ENCODE measurements around the gene PTPN23. TPM values are rescaled to one million over a fixed set of nuclear protein-coding genes. Genes with fewer than 3 reads are reported as not detected.
A peak's percentile ranks its signal among the peaks of the same experiment; 100 is the strongest.

The PTPN23 gene
- total and polyA plus RNA-seq, 4 donors, result 20.4 to 52.3 (median 24.2) TPM

DNA sequence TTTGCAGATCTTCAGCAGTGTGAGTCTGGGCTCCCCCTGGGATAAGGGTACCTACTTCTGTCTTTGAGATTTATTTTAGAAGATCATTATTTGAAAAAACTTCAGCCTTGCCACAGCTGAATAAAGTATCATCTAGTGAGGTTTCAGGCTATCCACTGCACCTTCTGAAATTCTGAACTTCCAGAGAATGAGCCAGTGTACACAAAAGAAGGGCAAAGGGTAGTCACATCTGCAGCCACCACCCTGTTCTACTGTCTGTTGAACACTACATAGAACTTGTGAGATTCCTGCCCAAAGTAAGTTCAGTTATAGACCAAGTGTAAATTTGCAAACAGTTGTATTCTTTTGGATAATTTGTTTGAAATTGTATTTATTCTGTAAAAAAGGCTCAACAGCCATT lies 38.0 kb upstream of the PTPN23 start:
- DNase-seq, result no peak
- no peaks in the 10 kb centered on the region for H3K9me3 ChIP-seq (ENCODE audit: control insufficient read depth in 4 of 4, insufficient read depth in 3 of 4, low read length in 3 of 4)
- no peaks in the 10 kb centered on the region for H3K27me3 ChIP-seq (ENCODE audit: control insufficient read depth in 3 of 3, insufficient read depth in 3 of 3, low read length in 2 of 3)
- no peak overlapping the region for H3K27ac ChIP-seq (ENCODE audit: low read depth in 1 of 2, low read length in 1 of 2)
- peaks cover 0 to 2% (median 0%) of the 10 kb centered on the region in 5 donors for H3K4me1 ChIP-seq (ENCODE audit: control insufficient read depth in 5 of 5, insufficient read depth in 5 of 5, low read length in 5 of 5)
- TF ChIP-seq, protein P1, sequence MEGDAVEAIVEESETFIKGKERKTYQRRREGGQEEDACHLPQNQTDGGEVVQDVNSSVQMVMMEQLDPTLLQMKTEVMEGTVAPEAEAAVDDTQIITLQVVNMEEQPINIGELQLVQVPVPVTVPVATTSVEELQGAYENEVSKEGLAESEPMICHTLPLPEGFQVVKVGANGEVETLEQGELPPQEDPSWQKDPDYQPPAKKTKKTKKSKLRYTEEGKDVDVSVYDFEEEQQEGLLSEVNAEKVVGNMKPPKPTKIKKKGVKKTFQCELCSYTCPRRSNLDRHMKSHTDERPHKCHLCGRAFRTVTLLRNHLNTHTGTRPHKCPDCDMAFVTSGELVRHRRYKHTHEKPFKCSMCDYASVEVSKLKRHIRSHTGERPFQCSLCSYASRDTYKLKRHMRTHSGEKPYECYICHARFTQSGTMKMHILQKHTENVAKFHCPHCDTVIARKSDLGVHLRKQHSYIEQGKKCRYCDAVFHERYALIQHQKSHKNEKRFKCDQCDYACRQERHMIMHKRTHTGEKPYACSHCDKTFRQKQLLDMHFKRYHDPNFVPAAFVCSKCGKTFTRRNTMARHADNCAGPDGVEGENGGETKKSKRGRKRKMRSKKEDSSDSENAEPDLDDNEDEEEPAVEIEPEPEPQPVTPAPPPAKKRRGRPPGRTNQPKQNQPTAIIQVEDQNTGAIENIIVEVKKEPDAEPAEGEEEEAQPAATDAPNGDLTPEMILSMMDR (IDR thresholded peaks at IDR 0.05; ENCODE audit: control extremely low read depth, extremely low read depth), result no peak
- no peak overlapping the region for H3K4me3 ChIP-seq
- ATAC-seq (ENCODE audit: insufficient read depth, low FRiP score), result no peak
- peaks cover 4 to 36% (median 12%) of the 10 kb centered on the region in 4 donors for H3K36me3 ChIP-seq (ENCODE audit: control insufficient read depth in 4 of 4, insufficient read depth in 4 of 4, low read length in 4 of 4)
- no peak overlapping the region for H3K9ac ChIP-seq (ENCODE audit: insufficient read depth in 1 of 2, low read length in 2 of 2)

DNA sequence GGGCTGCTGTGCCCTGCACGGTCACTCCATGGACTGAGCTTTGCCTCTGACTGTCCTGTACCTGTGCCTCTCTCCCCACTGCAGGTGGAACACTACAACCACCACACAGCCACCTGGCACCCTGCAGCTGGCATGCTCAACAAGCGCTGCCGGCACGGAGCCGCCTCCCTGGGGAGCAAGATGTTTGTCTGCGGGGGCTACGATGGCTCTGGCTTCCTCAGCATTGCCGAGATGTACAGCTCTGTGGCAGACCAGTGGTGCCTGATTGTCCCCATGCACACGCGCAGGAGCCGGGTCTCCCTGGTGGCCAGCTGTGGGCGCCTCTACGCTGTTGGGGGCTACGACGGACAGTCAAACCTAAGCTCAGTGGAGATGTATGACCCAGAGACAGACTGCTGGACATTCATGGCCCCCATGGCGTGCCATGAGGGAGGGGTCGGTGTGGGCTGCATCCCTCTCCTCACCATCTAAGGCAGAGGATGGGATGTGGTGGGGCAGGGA lies 37.3 kb upstream of the PTPN23 start:
- no peaks in the 10 kb centered on the region for H3K27me3 ChIP-seq (ENCODE audit: control insufficient read depth in 3 of 3, insufficient read depth in 3 of 3, low read length in 2 of 3)
- H3K4me1 ChIP-seq (ENCODE audit: control insufficient read depth in 5 of 5, insufficient read depth in 5 of 5, low read length in 5 of 5), result peaks cover 0 to 2% (median 0%) of the 10 kb centered on the region in 5 donors
- WGBS, 2 donors, result 96% methylated on average over 17 of the region's 17 CpGs
- no peak overlapping the region for H3K27ac ChIP-seq (ENCODE audit: low read depth in 1 of 2, low read length in 1 of 2)
- DNase-seq, result no peak
- H3K36me3 ChIP-seq (ENCODE audit: control insufficient read depth in 4 of 4, insufficient read depth in 4 of 4, low read length in 4 of 4), result peaks cover 0 to 33% (median 9%) of the 10 kb centered on the region in 4 donors
- no peaks in the 10 kb centered on the region for H3K9me3 ChIP-seq (ENCODE audit: control insufficient read depth in 4 of 4, insufficient read depth in 3 of 4, low read length in 3 of 4)
- ATAC-seq (ENCODE audit: insufficient read depth, low FRiP score), result no peak
- H3K4me3 ChIP-seq, result no peak overlapping the region
- TF ChIP-seq, protein P1 (IDR thresholded peaks at IDR 0.05; ENCODE audit: control extremely low read depth, extremely low read depth), result no peak
- H3K9ac ChIP-seq (ENCODE audit: insufficient read depth in 1 of 2, low read length in 2 of 2), result no peak overlapping the region

DNA sequence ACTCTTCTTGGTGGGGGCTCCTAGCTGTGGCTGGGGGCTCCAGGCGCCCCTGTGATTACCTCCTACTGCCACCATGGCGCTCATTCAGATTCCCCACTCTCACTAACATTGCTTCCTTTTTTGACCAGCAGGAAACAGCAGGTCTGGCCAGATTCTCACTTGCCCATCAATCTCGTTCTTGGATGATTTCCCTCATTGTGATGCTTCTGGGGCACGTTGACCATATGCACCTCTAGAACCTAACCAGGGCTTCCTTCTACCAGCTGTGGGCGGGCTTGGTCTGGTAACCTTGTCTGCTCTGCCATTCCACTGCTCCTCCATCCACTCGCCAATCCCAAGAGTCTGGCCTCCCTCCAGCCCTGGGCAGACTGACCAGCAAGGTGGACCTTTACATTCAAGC lies 35.9 kb upstream of the PTPN23 start:
- H3K4me3 ChIP-seq, result no peak overlapping the region
- H3K36me3 ChIP-seq (ENCODE audit: control insufficient read depth in 4 of 4, insufficient read depth in 4 of 4, low read length in 4 of 4), result peaks cover 0 to 32% (median 6%) of the 10 kb centered on the region in 4 donors

More for the DNA sequence above, 35.9 kb upstream of the PTPN23 start:
- no peak overlapping the region for H3K27ac ChIP-seq (ENCODE audit: low read depth in 1 of 2, low read length in 1 of 2)
- 59 to 66% methylated on average over 6 of the region's 6 CpGs for WGBS, 2 donors
- no peaks in the 10 kb centered on the region for H3K27me3 ChIP-seq (ENCODE audit: control insufficient read depth in 3 of 3, insufficient read depth in 3 of 3, low read length in 2 of 3)
- H3K4me1 ChIP-seq (ENCODE audit: control insufficient read depth in 5 of 5, insufficient read depth in 5 of 5, low read length in 5 of 5), result peaks cover 0 to 2% (median 0%) of the 10 kb centered on the region in 5 donors
- ATAC-seq (ENCODE audit: insufficient read depth, low FRiP score) (no peak), DNase-seq (peak in 1 of 3 donors; percentile 3)
- H3K9ac ChIP-seq (ENCODE audit: insufficient read depth in 1 of 2, low read length in 2 of 2), result no peak overlapping the region
- TF ChIP-seq, protein P1 (IDR thresholded peaks at IDR 0.05; ENCODE audit: control extremely low read depth, extremely low read depth), result no peak
- no peaks in the 10 kb centered on the region for H3K9me3 ChIP-seq (ENCODE audit: control insufficient read depth in 4 of 4, insufficient read depth in 3 of 4, low read length in 3 of 4)
